GM19043 (cell line): ENCODE results near the gene RP9.
"Not testable (repeated sequence)": the region's sequence is repeated elsewhere in the genome, so short reads cannot be mapped to it uniquely, and the experiment has no call there.

Experiments used
- ATAC-seq: cut with Tn5 transposase; IDR thresholded peaks from one replicate; pipeline ENCODE4 v1.9.1; 2021; ENCODE audit warnings: low read depth; ENCODE audit not compliant: unreplicated experiment

The RP9 gene

GRCh38 chr7:33107136-33108066 lies 1.8 kb downstream of the RP9 start:
- ATAC-seq: peak; percentile 36

GRCh38 chr7:33101906-33102305 lies 7.3 kb downstream of the RP9 start:
- ATAC-seq: no peak

GRCh38 chr7:33100770-33101169 lies 8.4 kb downstream of the RP9 start:
- no peak for ATAC-seq

GRCh38 chr7:33099154-33099940 lies 9.9 kb downstream of the RP9 start:
- ATAC-seq: no peak

GRCh38 chr7:33094745-33095275 lies 14.4 kb downstream of the RP9 start:
- ATAC-seq: not testable (repeated sequence)

GRCh38 chr7:33093266-33093665 lies 15.9 kb downstream of the RP9 start:
- ATAC-seq: no peak

- ATAC-seq: no peak
Observed at GRCh38 chr7:33091641-33092191, 17.5 kb downstream of the RP9 start.

- ATAC-seq: no peak
Observed at GRCh38 chr7:33091111-33091531, 18.1 kb downstream of the RP9 start.

- ATAC-seq: no peak
Observed at GRCh38 chr7:33089142-33089541, 20.1 kb downstream of the RP9 start.

GRCh38 chr7:33087858-33088257 lies 21.3 kb downstream of the RP9 start:
- ATAC-seq: no peak

GRCh38 chr7:33087356-33087755 lies 21.8 kb downstream of the RP9 start:
- no peak for ATAC-seq

GRCh38 chr7:33079763-33080690 lies 29.2 kb downstream of the RP9 start:
- no peak for ATAC-seq

GRCh38 chr7:33079096-33079495 lies 30.1 kb downstream of the RP9 start:
- no peak for ATAC-seq

GRCh38 chr7:33076737-33077136 lies 32.5 kb downstream of the RP9 start:
- peak; percentile 81 for ATAC-seq

- no peak for ATAC-seq
Observed at GRCh38 chr7:33075818-33076518, 33.2 kb downstream of the RP9 start.

- no peak for ATAC-seq
Observed at GRCh38 chr7:33073243-33073642, 36.0 kb downstream of the RP9 start.

- ATAC-seq: no peak
Observed at GRCh38 chr7:33072471-33072870, 36.7 kb downstream of the RP9 start.

- no peak for ATAC-seq
Observed at GRCh38 chr7:33070831-33071230, 38.4 kb downstream of the RP9 start.

GRCh38 chr7:33070277-33070676 lies 38.9 kb downstream of the RP9 start:
- ATAC-seq: no peak
